ENCODE measurements around the gene SPATA16.

SPATA16 gene

GRCh38 chr3:172840913-172841312, 300.1 kb downstream of the SPATA16 start:
- Histone ChIP-seq H3K4me1 (ENCODE audit: insufficient read depth, low read length, poor library complexity, severe bottlenecking) (peaks cover 10% of the 10 kb centered on the region), H3K27me3 (ENCODE audit: insufficient read depth, low read length, poor library complexity, severe bottlenecking) (no peaks in the 10 kb centered on the region), H3K4me3 (ENCODE audit: low read length, poor library complexity, severe bottlenecking) (no peak overlapping the region), H4K20me1 (ENCODE audit: insufficient read depth, low read length, poor library complexity, severe bottlenecking) (no peaks in the 10 kb centered on the region), H3F3A (ENCODE audit: low read depth) (no peaks in the 10 kb centered on the region), H3K9ac (ENCODE audit: low read depth, low read length, poor library complexity, severe bottlenecking) (no peak overlapping the region), H3K4me2 (ENCODE audit: low read depth, low read length, poor library complexity, severe bottlenecking) (no peak overlapping the region), H3K36me3 (ENCODE audit: insufficient read depth, low read length) (no peaks in the 10 kb centered on the region), H3K9me3 (ENCODE audit: insufficient read depth, low read depth, low read length) (no peaks in the 10 kb centered on the region), H3K79me2 (ENCODE audit: insufficient read depth, low read length) (no peaks in the 10 kb centered on the region), H3K9me2 (replicated peaks; ENCODE audit: low read depth, low read length) (no peaks in the 10 kb centered on the region), H2AFZ (ENCODE audit: low read length) (no peak overlapping the region)
- TF ChIP-seq, protein P1, sequence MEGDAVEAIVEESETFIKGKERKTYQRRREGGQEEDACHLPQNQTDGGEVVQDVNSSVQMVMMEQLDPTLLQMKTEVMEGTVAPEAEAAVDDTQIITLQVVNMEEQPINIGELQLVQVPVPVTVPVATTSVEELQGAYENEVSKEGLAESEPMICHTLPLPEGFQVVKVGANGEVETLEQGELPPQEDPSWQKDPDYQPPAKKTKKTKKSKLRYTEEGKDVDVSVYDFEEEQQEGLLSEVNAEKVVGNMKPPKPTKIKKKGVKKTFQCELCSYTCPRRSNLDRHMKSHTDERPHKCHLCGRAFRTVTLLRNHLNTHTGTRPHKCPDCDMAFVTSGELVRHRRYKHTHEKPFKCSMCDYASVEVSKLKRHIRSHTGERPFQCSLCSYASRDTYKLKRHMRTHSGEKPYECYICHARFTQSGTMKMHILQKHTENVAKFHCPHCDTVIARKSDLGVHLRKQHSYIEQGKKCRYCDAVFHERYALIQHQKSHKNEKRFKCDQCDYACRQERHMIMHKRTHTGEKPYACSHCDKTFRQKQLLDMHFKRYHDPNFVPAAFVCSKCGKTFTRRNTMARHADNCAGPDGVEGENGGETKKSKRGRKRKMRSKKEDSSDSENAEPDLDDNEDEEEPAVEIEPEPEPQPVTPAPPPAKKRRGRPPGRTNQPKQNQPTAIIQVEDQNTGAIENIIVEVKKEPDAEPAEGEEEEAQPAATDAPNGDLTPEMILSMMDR (conservative IDR thresholded peaks at IDR 0.05; ENCODE audit: low read length) = no peak
- no peak for TF ChIP-seq EZH2phosphoT487 (IDR thresholded peaks at IDR 0.05; ENCODE audit: borderline replicate concordance)

DNA sequence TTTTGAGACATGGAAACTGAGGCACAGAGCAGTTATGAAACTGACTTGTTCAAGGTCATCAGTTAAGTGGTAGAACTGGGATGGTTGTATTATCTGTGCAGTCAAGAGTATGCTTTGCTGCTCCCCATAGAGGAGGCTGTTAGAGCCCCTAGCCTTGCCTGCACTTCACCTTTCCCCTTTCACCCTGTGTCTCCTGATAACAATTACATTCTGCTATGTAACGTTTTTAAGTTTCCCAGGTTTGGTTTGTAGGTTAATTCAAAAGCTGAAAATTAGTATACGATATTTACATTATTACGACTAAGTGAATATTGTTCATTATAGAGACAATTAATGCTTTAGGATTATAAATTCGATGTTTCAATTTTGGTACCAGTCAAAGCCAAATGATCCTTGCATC, 300.6 kb downstream of the SPATA16 start:
- no peak overlapping the region for H3K9ac ChIP-seq (ENCODE audit: low read depth, low read length, poor library complexity, severe bottlenecking)
- no peak overlapping the region for H3K4me3 ChIP-seq (ENCODE audit: low read length, poor library complexity, severe bottlenecking)
- H3K79me2 ChIP-seq (ENCODE audit: insufficient read depth, low read length) = no peaks in the 10 kb centered on the region
- H3K9me3 ChIP-seq (ENCODE audit: insufficient read depth, low read depth, low read length) = no peaks in the 10 kb centered on the region
- no peaks in the 10 kb centered on the region for H3K36me3 ChIP-seq (ENCODE audit: insufficient read depth, low read length)
- H3K4me1 ChIP-seq (ENCODE audit: insufficient read depth, low read length, poor library complexity, severe bottlenecking) = peaks cover 7% of the 10 kb centered on the region
- H3K9me2 ChIP-seq (replicated peaks; ENCODE audit: low read depth, low read length) = no peaks in the 10 kb centered on the region
- TF ChIP-seq EZH2phosphoT487 (IDR thresholded peaks at IDR 0.05; ENCODE audit: borderline replicate concordance) = no peak
- TF ChIP-seq, protein P1 (conservative IDR thresholded peaks at IDR 0.05; ENCODE audit: low read length) = no peak
- no peaks in the 10 kb centered on the region for H3K27me3 ChIP-seq (ENCODE audit: insufficient read depth, low read length, poor library complexity, severe bottlenecking)
- H4K20me1 ChIP-seq (ENCODE audit: insufficient read depth, low read length, poor library complexity, severe bottlenecking) = no peaks in the 10 kb centered on the region
- H3K4me2 ChIP-seq (ENCODE audit: low read depth, low read length, poor library complexity, severe bottlenecking) = no peak overlapping the region
- no peak overlapping the region for H2AFZ ChIP-seq (ENCODE audit: low read length)
- no peaks in the 10 kb centered on the region for H3F3A ChIP-seq (ENCODE audit: low read depth)

DNA sequence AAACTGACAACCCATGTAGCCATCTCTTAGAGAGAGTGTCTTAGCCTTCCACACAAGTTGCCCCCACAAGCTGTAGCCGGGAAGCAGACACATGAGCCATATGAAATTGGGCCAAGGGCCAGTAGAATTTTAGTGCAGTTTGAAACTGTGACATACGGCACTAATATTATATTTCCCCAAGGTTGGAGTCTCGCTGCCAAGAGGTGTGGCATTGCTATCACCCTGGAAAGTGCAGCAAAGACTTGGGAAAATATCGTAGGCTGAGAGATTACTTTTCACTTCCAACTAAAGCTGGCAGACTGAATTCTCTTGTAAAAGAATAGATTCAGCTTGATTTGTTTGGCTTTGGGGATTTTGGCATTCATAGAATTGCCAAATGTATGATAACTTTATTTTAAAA, 301.4 kb downstream of the SPATA16 start:
- H3K36me3 ChIP-seq (ENCODE audit: insufficient read depth, low read length) = no peaks in the 10 kb centered on the region
- H3F3A ChIP-seq (ENCODE audit: low read depth) = no peaks in the 10 kb centered on the region
- H2AFZ ChIP-seq (ENCODE audit: low read length) = no peak overlapping the region
- H3K9me3 ChIP-seq (ENCODE audit: insufficient read depth, low read depth, low read length) = no peaks in the 10 kb centered on the region
- no peak overlapping the region for H3K4me2 ChIP-seq (ENCODE audit: low read depth, low read length, poor library complexity, severe bottlenecking)
- H4K20me1 ChIP-seq (ENCODE audit: insufficient read depth, low read length, poor library complexity, severe bottlenecking) = no peaks in the 10 kb centered on the region
- no peak overlapping the region for H3K4me3 ChIP-seq (ENCODE audit: low read length, poor library complexity, severe bottlenecking)
- H3K4me1 ChIP-seq (ENCODE audit: insufficient read depth, low read length, poor library complexity, severe bottlenecking) = peaks cover 7% of the 10 kb centered on the region
- H3K79me2 ChIP-seq (ENCODE audit: insufficient read depth, low read length) = no peaks in the 10 kb centered on the region
- H3K9ac ChIP-seq (ENCODE audit: low read depth, low read length, poor library complexity, severe bottlenecking) = no peak overlapping the region
- TF ChIP-seq EZH2phosphoT487 (IDR thresholded peaks at IDR 0.05; ENCODE audit: borderline replicate concordance) = no peak
- TF ChIP-seq, protein P1 (conservative IDR thresholded peaks at IDR 0.05; ENCODE audit: low read length) = no peak
- no peaks in the 10 kb centered on the region for H3K9me2 ChIP-seq (replicated peaks; ENCODE audit: low read depth, low read length)
- H3K27me3 ChIP-seq (ENCODE audit: insufficient read depth, low read length, poor library complexity, severe bottlenecking) = no peaks in the 10 kb centered on the region

All from Loucy (cell line).